HG02571 (cell line): Measurements from ENCODE around the gene TRIM67.

Experiments
- ATAC-seq: cut with Tn5 transposase; IDR thresholded peaks from one replicate; pipeline ENCODE4 v1.9.1; 2021; ENCODE audit warnings: mild to moderate bottlenecking, moderate library complexity; ENCODE audit not compliant: unreplicated experiment

TRIM67 gene

GRCh38 chr1:231232870-231233734, 71.2 kb downstream of the TRIM67 start:
- ATAC-seq, result no peak

GRCh38 chr1:231233735-231234417, 72.0 kb downstream of the TRIM67 start:
- ATAC-seq, result no peak

GRCh38 chr1:231234506-231234905, 72.6 kb downstream of the TRIM67 start:
- no peak for ATAC-seq

GRCh38 chr1:231235526-231236207, 73.8 kb downstream of the TRIM67 start:
- no peak for ATAC-seq

GRCh38 chr1:231236208-231236591, 74.3 kb downstream of the TRIM67 start:
- no peak for ATAC-seq

- ATAC-seq, result no peak
Measured at GRCh38 chr1:231236938-231237337, 75.1 kb downstream of the TRIM67 start.

GRCh38 chr1:231238298-231238697, 76.4 kb downstream of the TRIM67 start:
- ATAC-seq, result no peak

- ATAC-seq, result peak; percentile 7
Measured at GRCh38 chr1:231240531-231240882, 78.6 kb downstream of the TRIM67 start.

GRCh38 chr1:231240883-231241735, 79.3 kb downstream of the TRIM67 start, which contains the start of gene GNPAT:
GNPAT (plus strand) TSS chr1:231241212; CDS start chr1:231241379, 167 bp downstream.
- ATAC-seq, result peak; percentile 95

- no peak for ATAC-seq
Measured at GRCh38 chr1:231241750-231242149, 79.9 kb downstream of the TRIM67 start.

- ATAC-seq, result no peak
Measured at GRCh38 chr1:231242516-231243198, 80.8 kb downstream of the TRIM67 start.

- ATAC-seq, result no peak
Measured at GRCh38 chr1:231248778-231249177, 86.9 kb downstream of the TRIM67 start.

GRCh38 chr1:231252336-231252735, 90.5 kb downstream of the TRIM67 start:
- ATAC-seq, result no peak

GRCh38 chr1:231260351-231260750, 98.5 kb downstream of the TRIM67 start:
- ATAC-seq, result no peak

- no peak for ATAC-seq
Measured at GRCh38 chr1:231264642-231265041, 102.8 kb downstream of the TRIM67 start.

GRCh38 chr1:231265379-231265778, 103.5 kb downstream of the TRIM67 start:
- no peak for ATAC-seq

GRCh38 chr1:231266811-231267322, 105.0 kb downstream of the TRIM67 start:
- no peak for ATAC-seq
